HepG2 (cell line): ENCODE data around the gene PTPRD. TPM values are rescaled to one million over a fixed set of nuclear protein-coding genes. Genes with fewer than 3 reads are reported as not detected.

Experiments used
- ATAC-seq: fragments of 200-7000 bp; cut with Tn5 transposase; 3 replicates; pipeline ENCODE4 v1.9.1; 2020; ENCODE audit warnings: mild to moderate bottlenecking, moderate library complexity
- BruUV-seq: library from RNA; stranded (reverse); fragments of 400-500 nt; replicated peaks from 2 replicates; lab custom pipeline; 2021; lab: Mats Ljungman, UMichigan
- CTCF ChIA-PET: fragments of 300-600 bp; formaldehyde crosslinking; extraction: SDS; loops from one replicate; lab custom pipeline; 2021; ENCODE audit warnings: low total read pairs, inconsistent platforms, low intra/inter-chr PET ratio; lab: Yijun Ruan, JAX
- POLR2A ChIA-PET: fragments of 350-600 bp; sonication (Branson Sonifier 250); formaldehyde crosslinking; loops from one replicate; lab custom pipeline; 2020; ENCODE audit warnings: antibody characterized with exemption, inconsistent platforms; lab: Yijun Ruan, JAX
- DNase-seq: peaks from one replicate; pipeline ENCODE4 v3.0.0-alpha.2; 2015; ENCODE audit warnings: low spot score
- FAIRE-seq: peaks from 3 replicates; lab custom pipeline; 2011; peaks lifted over from hg19 to GRCh38; lab: Jason Lieb, UNC
- H2AFZ ChIP-seq: one replicate; pipeline ENCODE4 v1.6.1; 2011; ENCODE audit warnings: low read length, inconsistent platforms
- H3K27ac ChIP-seq: fragments of 300-600 bp; 3 replicates; pipeline ENCODE4 v1.8.0; 2011; ENCODE audit warnings: mixed run types, mild to moderate bottlenecking, mixed read lengths, low read length, inconsistent platforms; ENCODE audit not compliant: insufficient read depth; ENCODE audit errors: extremely low read length
- H3K27me3 ChIP-seq, 2 experiments: fragments of 200-600 bp in 1 of 2; 2 replicates in 1 of 2; 3 replicates in 1 of 2; pipeline versions ENCODE4 v1.6.0 to v1.8.0; 2011; ENCODE audit warnings: low read length in 2 of 2, mild to moderate bottlenecking in 2 of 2, moderate library complexity in 2 of 2, inconsistent platforms in 1 of 2; ENCODE audit not compliant: insufficient read depth in 2 of 2, control insufficient read depth in 1 of 2
- H3K36me3 ChIP-seq, 2 experiments: fragments of 200-600 bp in 1 of 2; replicated peaks in 1 of 2; 2 replicates in 1 of 2; 3 replicates in 1 of 2; pipeline versions ENCODE4 v1.5.1 to v1.8.0; 2011; ENCODE audit warnings: low read length in 2 of 2, inconsistent platforms in 1 of 2; ENCODE audit not compliant: insufficient read depth in 2 of 2, control insufficient read depth in 1 of 2
- H3K4me1 ChIP-seq: 2 replicates; pipeline ENCODE4 v1.5.1; 2012; ENCODE audit warnings: low read length, inconsistent platforms; ENCODE audit not compliant: insufficient read depth
- H3K4me2 ChIP-seq: 2 replicates; pipeline ENCODE4 v1.6.0; 2011; ENCODE audit warnings: low read depth, low read length, inconsistent platforms
- H3K4me3 ChIP-seq, 3 experiments: fragments of 200-600 bp in 1 of 3; sonication (generic), shearing (Covaris generic) in 1 of 3; replicated peaks in 1 of 3; 2 replicates each; pipeline ENCODE4 v1.5.1; 2011 to 2016; ENCODE audit warnings: low read length in 3 of 3, inconsistent platforms in 2 of 3, low read depth in 2 of 3, mild to moderate bottlenecking in 2 of 3, control low read depth in 1 of 3, mixed read lengths in 1 of 3; ENCODE audit not compliant: insufficient read depth in 1 of 3
- H3K79me2 ChIP-seq: one replicate; pipeline ENCODE4 v1.6.1; 2011; ENCODE audit warnings: low read length, inconsistent platforms; ENCODE audit not compliant: insufficient read depth
- H3K9ac ChIP-seq: 2 replicates; pipeline ENCODE4 v1.6.0; 2011; ENCODE audit warnings: mild to moderate bottlenecking, low read depth, low read length, inconsistent platforms; ENCODE audit not compliant: insufficient read depth
- H3K9me3 ChIP-seq: 2 replicates; pipeline ENCODE4 v1.5.1; 2012; ENCODE audit warnings: mild to moderate bottlenecking, low read length
- H4K20me1 ChIP-seq: 2 replicates; pipeline ENCODE4 v1.6.0; 2011; ENCODE audit warnings: inconsistent platforms, mild to moderate bottlenecking, low read length, moderate library complexity; ENCODE audit not compliant: insufficient read depth
- DDIT3 ChIP-seq: sonication (generic); formaldehyde crosslinking; IDR thresholded peaks from 2 replicates; pipeline ENCODE4 v1.4.0; 2020; ENCODE audit warnings: mild to moderate bottlenecking, missing genetic modification reagents
- HDAC1 ChIP-seq: sonication (generic); formaldehyde crosslinking; IDR thresholded peaks from 2 replicates; pipeline ENCODE4 v1.5.1; 2020; ENCODE audit warnings: mild to moderate bottlenecking, missing genetic modification reagents
- HES4 ChIP-seq: sonication (generic); formaldehyde crosslinking; IDR thresholded peaks from 2 replicates; pipeline ENCODE4 v1.9.0; 2021; ENCODE audit warnings: mild to moderate bottlenecking, missing genetic modification reagents, borderline replicate concordance
- HNF4G ChIP-seq, 2 experiments: sonication (generic) in 1 of 2; formaldehyde crosslinking in 1 of 2; IDR thresholded peaks; 2 replicates each; pipeline versions ENCODE4 v1.4.0 to v1.6.1; 2011 to 2020; ENCODE audit warnings: borderline replicate concordance in 2 of 2, low read depth in 2 of 2, mild to moderate bottlenecking in 2 of 2, low read length in 1 of 2, missing genetic modification reagents in 1 of 2, moderate library complexity in 1 of 2
- KAT7 ChIP-seq: IDR thresholded peaks from 2 replicates; pipeline ENCODE4 v1.6.1; 2018; ENCODE audit warnings: borderline replicate concordance, missing compliant biosample characterization
- MTA1 ChIP-seq: sonication (generic); formaldehyde crosslinking; IDR thresholded peaks from 2 replicates; pipeline ENCODE4 v1.4.0; 2020; ENCODE audit warnings: missing genetic modification reagents, mild to moderate bottlenecking, borderline replicate concordance
- NPAS2 ChIP-seq: sonication (generic); formaldehyde crosslinking; IDR thresholded peaks from 2 replicates; pipeline ENCODE4 v1.8.0; 2022; ENCODE audit warnings: mild to moderate bottlenecking, missing genetic modification reagents, borderline replicate concordance
- SIN3A ChIP-seq: IDR thresholded peaks from 2 replicates; pipeline ENCODE4 v1.6.1; 2011; ENCODE audit warnings: low read depth, mild to moderate bottlenecking, control low read depth, low read length, borderline replicate concordance
- TAF1 ChIP-seq: sonication (generic); formaldehyde crosslinking; IDR thresholded peaks from 2 replicates; pipeline ENCODE4 v1.4.0; 2020; ENCODE audit warnings: missing genetic modification reagents
- ZBTB10 ChIP-seq: sonication (generic); formaldehyde crosslinking; IDR thresholded peaks from 2 replicates; pipeline ENCODE4 v1.4.0; 2020; ENCODE audit warnings: missing genetic modification reagents, borderline replicate concordance
- ZBTB8A ChIP-seq: sonication (generic); formaldehyde crosslinking; IDR thresholded peaks from 2 replicates; pipeline ENCODE4 v1.4.0; 2020; ENCODE audit warnings: mild to moderate bottlenecking, low read depth, missing genetic modification reagents, borderline replicate concordance
- ZNF572 ChIP-seq: sonication (generic); formaldehyde crosslinking; IDR thresholded peaks from 2 replicates; pipeline ENCODE4 v1.5.1; 2020; ENCODE audit warnings: mild to moderate bottlenecking, missing genetic modification reagents
- ZNF639 ChIP-seq: conservative IDR thresholded peaks from 2 replicates; pipeline ENCODE4 v1.6.1; 2018; ENCODE audit warnings: missing genetic modification reagents
- ZNF883 ChIP-seq: sonication (generic); formaldehyde crosslinking; IDR thresholded peaks from 2 replicates; pipeline ENCODE4 v1.5.1; 2020; ENCODE audit warnings: mild to moderate bottlenecking, missing genetic modification reagents; ENCODE audit errors: not compliant biosample characterization
- WGBS: methylation state at CpG from one replicate; pipeline ENCODE4 v1.1.6; 2017; ENCODE audit warnings: low lambda C conversion rate; 5-methylcytosine and 5-hydroxymethylcytosine counted together
- in situ Hi-C: cut with HindIII; loops from 2 replicates; pipeline ENCODE4 v1.10.0; 2017; ENCODE audit warnings: low pct_unique_long_range_greater_than_20kb; ENCODE audit not compliant: extremely low pct_ligation_motif_present
- intact Hi-C: fragments of 100-400 bp; cut with micrococcal nuclease; formaldehyde crosslinking; loops from one replicate; pipeline ENCODE4 v1.10.0; 2022; ENCODE audit not compliant: unreplicated experiment
- polyA plus RNA-seq, 8 experiments: library from polyadenylated mRNA; depleted of rRNA in 3 of 8; stranded (reverse) in 7 of 8; unstranded in 1 of 8; fragments of >200 nt; fragmentation: Illumina TruSeq in 4 of 8; extraction: Trizol in 4 of 8; gene quantifications; 2 replicates each; pipeline versions ENCODE4 v1.2.1 to v1.2.3, GENCODE V29; 2011 to 2016; ENCODE audit warnings: low read depth in 4 of 8, missing spikeins in 1 of 8, mixed read lengths in 1 of 8; ENCODE audit not compliant: insufficient read depth in 1 of 8
- total RNA-seq, 5 experiments: library from RNA; depleted of rRNA; stranded (reverse); fragments of >200 nt; fragmentation: Illumina TruSeq; extraction: Trizol; gene quantifications; 2 replicates each; pipeline ENCODE4 v1.2.3, GENCODE V29; 2016; ENCODE audit warnings: low read depth in 1 of 5

The PTPRD gene
- total and polyA plus RNA-seq, 2 of the 13 experiments (the other 11 are each of a cell fraction or from before 2014, with no cell fraction given) = 0.05 TPM; not detected in 1

- ChIA-PET POLR2A (no interaction called here), CTCF (no interaction called here)
- Histone ChIP-seq H3K9ac (no peak overlapping the region), H3K27me3 (no peaks in the 10 kb centered on the region), H2AFZ (no peak overlapping the region), H3K9me3 (no peaks in the 10 kb centered on the region), H3K27ac (no peak overlapping the region), H3K4me3 (no peak overlapping the region), H3K36me3 (no peaks in the 10 kb centered on the region), H3K4me1 (no peaks in the 10 kb centered on the region), H3K79me2 (no peaks in the 10 kb centered on the region), H4K20me1 (no peaks in the 10 kb centered on the region), H3K4me2 (no peak overlapping the region)
- intact Hi-C loops = no loop called here
- 2% methylated on average over 2 of the region's 2 CpGs for WGBS
- in situ Hi-C loops = no loop called here
- no TSS peak for BruUV-seq
- ATAC-seq (no peak), FAIRE-seq (no peak), DNase-seq (no peak)
- no peak for TF ChIP-seq SIN3A
- no peak for TF ChIP-seq HDAC1 (CRISPR knock-in tag)
- TF ChIP-seq HNF4G (IDR thresholded peaks at IDR 0.05; ENCODE audit: borderline replicate concordance, low read depth, low read length) = no peak
- no peak for TF ChIP-seq HNF4G (CRISPR knock-in tag; IDR thresholded peaks at IDR 0.05; ENCODE audit: borderline replicate concordance, low read depth)
- TF ChIP-seq DDIT3 = no peak
- no peak for TF ChIP-seq KAT7
- TF ChIP-seq ZNF572 (CRISPR knock-in tag) = no peak
- no peak for TF ChIP-seq ZBTB8A (CRISPR knock-in tag)
- no peak for TF ChIP-seq ZNF883 (CRISPR knock-in tag)
- no peak for TF ChIP-seq NPAS2 (CRISPR knock-in tag)
- no peak for TF ChIP-seq ZNF639
- no peak for TF ChIP-seq HES4
- no peak for TF ChIP-seq ZBTB10 (CRISPR knock-in tag)
- no peak for TF ChIP-seq MTA1 (CRISPR knock-in tag)
- no peak for TF ChIP-seq TAF1 (CRISPR knock-in tag)
Observed at GRCh38 chr9:10230512-10230911, 382.3 kb downstream of the PTPRD start.
